GM19035 (cell line): ENCODE results near the gene FGA.
A peak's percentile ranks its signal among the peaks of the same experiment; 100 is the strongest.

Source experiments
- ATAC-seq: cut with Tn5 transposase; IDR thresholded peaks from one replicate; pipeline ENCODE4 v1.9.1; 2021; ENCODE audit not compliant: unreplicated experiment

Gene FGA

GRCh38 chr4:154590329-154591006 is at the start of gene FGA:
TSS of gene FGA (minus strand) at chr4:154590742. CDS start at chr4:154590687, 55 bp downstream.
- no peak for ATAC-seq

GRCh38 chr4:154634058-154634457 is 43.5 kb upstream of the FGA start:
- no peak for ATAC-seq

- no peak for ATAC-seq
Observed at GRCh38 chr4:154631828-154632227, 41.3 kb upstream of the FGA start.

DNA sequence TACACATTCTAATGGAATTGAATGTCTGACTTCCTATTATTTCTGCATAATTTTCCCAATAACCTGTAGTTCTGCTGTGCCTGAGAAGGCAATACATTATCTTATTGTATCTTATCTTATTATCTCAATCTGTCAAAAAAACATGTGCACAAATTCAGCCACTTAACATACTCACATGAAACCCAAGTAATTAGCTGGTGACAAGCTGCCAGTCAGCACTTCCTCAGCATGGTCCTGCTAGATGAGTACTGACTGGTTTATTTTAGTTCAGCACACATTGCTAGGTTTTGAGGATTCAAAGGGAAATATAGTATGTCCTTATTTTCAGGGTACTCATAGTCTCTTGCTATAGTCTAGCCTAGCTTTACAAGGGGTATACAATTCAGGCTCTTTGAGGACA is 39.8 kb upstream of the FGA start:
- ATAC-seq, result no peak

DNA sequence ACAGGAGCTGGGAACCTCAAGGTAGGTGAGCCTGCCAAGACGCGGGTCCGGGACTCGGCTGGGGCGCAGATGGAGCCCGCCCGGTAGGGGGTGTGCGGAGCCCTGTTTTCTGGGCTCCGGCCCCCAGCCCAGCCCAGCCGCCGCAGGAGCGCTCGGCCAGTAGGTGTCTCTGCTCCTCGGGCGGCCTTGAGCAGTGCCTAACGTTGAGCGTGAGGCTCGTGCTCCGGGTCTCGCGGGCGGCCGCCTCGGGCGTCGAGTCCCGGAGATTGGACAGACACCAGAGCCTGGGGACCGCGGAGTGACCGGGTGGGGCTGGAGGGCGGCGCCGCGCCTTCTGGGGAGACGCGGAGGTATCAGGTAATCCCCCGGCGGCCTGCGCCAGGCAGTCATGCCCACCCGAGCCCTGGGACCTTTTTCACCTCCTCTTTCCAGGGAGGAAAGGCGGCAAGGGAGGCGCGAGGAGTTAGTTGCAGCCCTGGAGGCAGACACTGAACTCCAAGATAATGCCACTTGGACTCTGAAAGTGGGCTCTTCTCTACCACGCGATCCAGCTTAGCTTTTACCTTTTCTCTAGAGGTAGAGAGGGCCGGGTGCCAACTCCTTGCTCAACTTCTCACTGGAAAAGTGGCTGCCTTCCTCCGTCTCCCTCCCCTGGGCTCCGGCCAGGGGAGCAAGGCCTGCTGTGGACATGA is 36.4 kb upstream of the FGA start:
- ATAC-seq, result peak; percentile 93

- ATAC-seq, result no peak
Observed at GRCh38 chr4:154625971-154626370, 35.4 kb upstream of the FGA start.

DNA sequence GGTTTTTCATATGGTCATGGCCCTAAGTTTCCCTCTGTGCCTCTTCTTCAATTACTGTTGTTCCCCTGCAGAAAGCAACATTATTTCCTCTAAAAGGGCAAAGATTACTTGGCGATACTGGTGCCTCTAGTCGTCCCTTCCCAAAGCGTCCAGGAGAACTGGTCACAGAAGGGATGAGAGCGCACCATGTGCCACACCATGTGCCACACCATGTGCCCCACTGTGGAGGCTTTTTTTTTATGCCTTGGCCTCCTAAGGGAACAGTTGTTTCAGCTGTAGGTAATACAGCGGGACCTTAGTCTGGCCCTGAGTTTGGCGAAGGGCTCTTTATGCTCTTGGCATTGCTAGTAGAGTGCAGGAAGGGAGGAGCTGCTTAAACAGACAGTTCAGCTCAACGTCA is 33.5 kb upstream of the FGA start:
- no peak for ATAC-seq

GRCh38 chr4:154623436-154623835 is 32.9 kb upstream of the FGA start:
- ATAC-seq, result no peak

GRCh38 chr4:154622598-154622997 is 32.1 kb upstream of the FGA start:
- ATAC-seq, result peak; percentile 55

DNA sequence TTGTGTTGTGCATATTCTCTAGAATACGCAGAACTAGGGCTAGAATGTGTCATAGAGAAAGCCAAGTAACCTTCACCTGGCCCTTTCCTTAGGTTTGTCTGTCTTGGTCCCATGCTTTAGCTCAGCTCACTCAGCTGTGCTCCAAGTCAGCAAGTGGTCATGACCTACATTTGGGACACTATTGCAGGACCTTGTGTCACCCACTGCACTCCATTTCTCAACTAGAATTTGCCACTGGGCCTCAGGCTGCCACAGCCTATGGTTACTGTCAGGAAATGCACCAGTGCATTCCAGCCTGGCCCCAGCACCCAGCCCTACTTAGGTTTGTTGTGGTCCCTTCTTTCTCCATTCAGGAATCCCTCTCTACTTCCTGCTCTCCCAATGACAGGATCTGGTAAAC is 29.6 kb upstream of the FGA start:
- no peak for ATAC-seq

DNA sequence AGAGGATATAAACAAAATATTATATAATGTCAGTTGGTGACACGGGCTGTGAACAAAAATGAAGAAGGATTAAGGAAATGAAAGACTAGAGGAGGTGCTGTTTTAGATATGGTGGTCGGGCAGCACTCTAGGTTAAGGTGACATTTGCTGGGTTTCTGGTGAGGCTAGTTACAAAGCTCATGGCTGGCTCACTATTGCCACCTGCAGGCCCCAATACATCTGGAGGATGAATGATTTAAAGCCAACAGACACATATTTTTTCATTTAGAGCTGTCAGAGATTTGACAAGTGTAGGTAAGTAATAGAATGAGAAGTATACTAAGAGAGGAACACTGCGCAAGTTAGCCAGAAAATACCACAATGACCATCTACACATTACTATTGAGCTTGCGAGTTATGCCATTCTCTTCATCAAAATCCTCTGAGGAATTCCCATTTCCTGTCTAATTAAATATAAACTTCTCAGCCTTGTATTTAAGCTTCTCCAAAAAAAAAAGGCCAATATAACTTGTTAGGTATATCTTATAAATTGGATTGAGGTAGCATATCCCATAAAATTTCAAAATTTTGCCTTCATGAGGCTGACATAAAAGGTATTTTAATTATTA is 28.3 kb upstream of the FGA start:
- ATAC-seq, result peak; percentile 68

DNA sequence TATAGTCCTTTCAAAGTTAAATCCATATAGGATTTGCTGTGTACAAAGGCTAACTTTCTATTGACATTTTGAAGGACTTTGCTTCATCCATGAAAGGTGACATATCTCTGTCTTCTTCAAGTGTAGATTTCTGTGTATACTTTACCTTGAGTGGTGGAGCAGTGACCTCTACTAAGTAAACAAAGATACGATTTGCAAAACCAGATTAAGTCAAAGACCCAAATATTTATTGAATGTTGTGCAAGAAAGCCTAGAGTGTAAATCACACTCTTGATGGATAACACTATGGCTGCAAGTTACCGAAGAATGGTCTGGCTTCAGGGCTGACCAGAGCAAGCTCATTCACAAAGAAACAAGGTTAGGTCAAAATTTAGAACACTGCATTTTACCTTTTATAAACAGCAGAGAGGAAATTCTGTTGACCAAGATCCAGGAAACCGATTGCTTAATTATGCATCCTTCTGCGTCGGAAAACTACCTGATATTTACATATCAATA is 27.3 kb upstream of the FGA start:
- ATAC-seq, result no peak

DNA sequence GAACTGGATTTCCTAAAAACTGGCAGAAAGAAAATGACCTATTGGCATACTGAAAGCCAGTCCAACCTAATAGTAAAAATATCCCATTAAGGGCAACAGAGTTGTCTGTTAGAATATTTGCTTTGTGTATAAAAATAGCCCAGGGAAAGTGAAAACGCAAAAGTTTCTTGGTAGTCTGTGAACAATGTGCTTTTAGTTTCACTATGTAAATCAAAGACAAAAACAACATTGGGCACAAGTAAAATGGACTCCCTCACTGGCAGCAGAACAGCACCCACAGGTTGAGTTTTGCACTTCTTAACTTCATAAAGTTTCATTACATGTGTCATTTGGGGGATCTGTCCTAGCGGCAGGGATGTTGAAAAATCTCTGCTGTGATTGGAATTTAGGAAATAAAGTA is 26.2 kb upstream of the FGA start:
- peak; percentile 93 for ATAC-seq

GRCh38 chr4:154616287-154616686 is 25.7 kb upstream of the FGA start:
- ATAC-seq, result no peak

DNA sequence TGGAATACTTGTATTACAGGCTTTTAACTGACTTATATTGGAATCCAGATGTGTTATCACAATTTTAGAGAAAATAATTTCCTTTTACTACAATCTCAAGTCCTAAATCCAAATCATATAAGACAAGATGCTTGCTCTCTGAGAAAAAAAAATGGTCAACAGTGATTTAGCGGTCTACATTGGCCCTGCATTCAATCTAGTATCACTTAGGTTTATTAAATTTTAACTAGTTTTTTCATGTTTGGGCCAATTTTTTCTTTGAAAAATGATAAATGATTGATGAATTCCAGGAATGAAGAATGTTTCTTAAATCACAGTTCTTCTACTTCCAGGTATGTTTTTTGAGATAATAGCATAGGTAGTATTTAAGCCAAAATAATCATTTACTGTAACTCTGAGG is 24.7 kb upstream of the FGA start:
- ATAC-seq, result no peak

DNA sequence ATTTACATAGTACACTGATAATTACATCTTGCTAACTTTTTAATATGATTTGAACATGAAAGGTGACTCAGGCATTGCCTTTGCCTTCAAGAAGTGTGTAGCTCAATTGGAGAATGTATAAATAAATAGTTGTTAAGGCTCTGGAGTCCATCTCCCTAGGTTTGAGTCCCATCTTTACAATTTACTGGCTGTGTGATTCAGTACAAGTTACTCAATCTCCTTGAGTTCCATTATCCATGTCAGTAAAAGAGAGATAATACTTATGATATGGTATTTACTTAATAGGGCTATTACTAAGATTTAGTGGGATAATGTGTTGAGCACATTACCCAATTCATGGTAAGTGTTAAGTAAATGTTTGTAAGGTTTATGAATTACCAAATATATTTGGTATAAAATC is 23.8 kb upstream of the FGA start:
- ATAC-seq, result no peak

DNA sequence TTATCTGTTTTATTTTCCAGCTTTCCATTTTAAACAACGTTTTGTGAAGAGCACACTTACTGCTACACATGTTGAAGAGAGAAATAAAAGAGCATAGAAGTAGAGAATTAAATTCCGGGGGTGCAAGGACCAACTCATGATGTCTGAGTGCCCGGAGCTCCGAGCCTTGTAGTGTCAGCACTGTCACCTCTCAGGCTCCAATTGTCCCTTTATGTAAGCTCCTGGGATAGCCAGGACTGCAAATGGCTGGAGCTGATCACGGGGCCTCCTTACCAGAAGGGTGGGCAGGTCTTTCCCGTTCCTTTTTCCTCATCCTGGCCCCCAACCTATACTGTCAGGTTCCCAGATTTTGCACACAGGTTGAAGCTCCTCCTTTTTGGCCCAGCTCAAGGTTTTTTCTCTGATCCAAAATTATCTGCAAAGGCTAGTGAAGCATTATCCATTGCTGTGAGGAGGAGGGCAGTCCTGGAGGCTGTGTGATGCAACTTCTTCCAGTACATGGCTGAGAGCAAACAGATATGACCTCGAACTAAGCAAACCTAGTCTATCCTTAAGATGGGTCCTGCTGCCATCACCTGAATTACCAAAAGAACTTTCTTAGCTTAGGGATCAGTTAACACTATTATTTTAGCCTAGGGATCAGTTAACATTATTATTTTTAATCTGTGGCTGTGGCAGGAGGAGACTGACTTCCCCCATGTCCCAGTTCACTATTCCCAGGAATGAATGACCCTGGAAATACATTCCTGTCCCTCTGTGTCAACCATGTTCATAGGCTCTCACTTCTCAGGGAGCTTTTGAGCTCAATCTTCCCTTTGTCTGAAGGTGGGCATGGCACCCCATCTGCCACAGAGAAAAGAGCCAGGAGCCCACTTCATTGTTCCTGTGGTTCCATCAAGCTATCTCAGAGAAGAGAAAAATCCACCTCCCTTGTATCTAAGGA is 22.2 kb upstream of the FGA start, which contains the start of gene FGG:
Gene FGG, minus strand, starts transcription at position 185 of the 943 bp plus-strand sequence. Its CDS starts 47 bp downstream, at position 138.
- ATAC-seq, result no peak

DNA sequence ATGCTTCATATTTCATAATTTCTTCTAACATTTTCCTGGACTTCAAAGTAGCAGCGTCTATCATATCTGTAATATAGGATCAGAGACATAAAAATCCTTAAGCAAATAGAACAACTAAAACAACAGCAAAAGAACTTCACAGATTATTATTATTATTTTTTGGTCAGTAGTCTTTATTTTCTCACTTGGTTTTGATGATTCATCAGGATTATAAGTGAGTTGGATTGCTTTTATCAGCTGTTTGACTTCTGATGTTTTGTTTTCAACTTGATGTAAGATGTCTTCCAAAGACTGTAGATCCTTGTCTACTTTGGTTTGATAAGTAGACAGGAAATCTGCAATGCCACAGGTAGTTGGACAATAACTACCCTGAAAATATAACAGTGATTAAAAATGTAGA is 21.3 kb upstream of the FGA start:
- no peak for ATAC-seq

DNA sequence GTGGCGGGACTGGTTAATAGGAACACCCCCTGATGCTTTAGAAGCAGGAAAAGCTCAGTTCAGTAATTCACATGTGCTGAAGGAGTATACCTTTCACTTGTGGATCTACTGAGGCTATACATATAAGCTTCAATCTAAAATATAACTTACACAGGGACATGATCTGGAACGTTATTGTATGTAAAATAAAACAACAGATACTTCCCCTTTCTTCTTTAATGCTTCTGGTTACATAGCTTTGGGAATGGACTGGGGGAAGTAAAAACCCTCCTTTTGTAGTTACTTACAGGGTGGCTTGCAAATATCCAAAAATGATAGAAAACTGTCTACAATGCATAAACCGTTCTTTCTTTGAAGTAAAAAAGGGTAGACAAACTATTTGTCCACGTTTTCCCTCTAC is 20.0 kb upstream of the FGA start:
- ATAC-seq, result no peak

DNA sequence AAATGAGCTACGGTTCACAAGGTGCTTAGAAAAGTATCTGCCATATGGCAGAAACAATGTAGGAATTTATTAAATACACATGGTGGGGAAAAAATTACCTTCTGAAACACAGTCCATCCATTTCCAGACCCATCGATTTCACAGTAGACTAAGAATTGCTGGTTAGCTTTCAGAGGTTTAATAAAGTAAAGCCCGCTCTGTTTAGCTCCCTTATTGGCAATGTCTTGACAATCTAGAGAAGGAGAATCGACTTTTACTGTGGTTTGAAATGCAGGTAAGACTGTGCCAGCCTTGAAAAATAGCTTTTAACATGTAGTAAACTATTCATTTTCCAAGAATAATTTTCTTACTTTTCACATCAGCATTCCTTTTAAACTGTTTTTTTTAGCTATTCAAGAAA is 19.0 kb upstream of the FGA start:
- ATAC-seq, result no peak
